ENCODE measurements around the gene ZNF749.
"Not testable (repeated sequence)": the region's sequence is repeated elsewhere in the genome, so short reads cannot be mapped to it uniquely, and the experiment has no call there.

Gene ZNF749

DNA sequence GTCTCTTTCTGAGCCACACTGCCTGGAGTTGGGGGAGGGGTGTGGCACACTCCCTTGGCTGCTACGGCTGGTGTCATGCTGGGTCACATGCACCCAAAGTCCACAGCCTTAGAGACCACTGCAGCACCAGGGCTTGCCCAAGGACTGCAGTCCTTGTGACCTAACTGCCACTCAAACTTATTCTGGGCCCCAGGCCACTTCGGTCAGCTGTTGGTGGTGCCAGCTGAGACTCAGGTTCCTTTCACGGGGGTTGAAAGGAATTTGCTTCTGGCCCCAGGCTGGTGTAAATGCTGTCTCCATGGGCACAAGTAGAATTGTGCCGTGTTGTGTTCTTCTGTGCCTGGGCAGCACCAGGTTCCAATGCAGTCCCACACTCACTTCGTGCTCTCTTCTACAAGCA, 31.4 kb downstream of the ZNF749 start:
- no peak for DNase-seq

DNA sequence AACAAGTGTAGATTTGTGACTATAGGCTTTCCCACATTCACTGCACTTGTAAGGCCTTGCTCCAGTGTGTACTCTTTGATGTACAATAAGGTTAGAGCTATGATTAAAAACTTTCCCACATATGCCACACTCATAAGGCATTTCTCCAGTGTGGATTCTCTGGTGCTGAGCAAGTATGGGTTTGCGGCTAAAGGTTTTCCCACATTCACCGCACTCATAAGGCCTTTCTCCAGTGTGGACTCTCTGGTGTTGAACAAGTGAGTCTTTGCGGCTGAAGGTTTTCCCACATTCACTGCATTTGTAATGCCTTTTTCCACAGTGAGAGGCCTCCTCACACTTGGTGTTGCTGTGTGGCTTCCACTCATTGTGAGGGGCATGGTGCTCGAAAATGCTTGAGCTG, 38.5 kb downstream of the ZNF749 start:
- no peak for DNase-seq

DNA sequence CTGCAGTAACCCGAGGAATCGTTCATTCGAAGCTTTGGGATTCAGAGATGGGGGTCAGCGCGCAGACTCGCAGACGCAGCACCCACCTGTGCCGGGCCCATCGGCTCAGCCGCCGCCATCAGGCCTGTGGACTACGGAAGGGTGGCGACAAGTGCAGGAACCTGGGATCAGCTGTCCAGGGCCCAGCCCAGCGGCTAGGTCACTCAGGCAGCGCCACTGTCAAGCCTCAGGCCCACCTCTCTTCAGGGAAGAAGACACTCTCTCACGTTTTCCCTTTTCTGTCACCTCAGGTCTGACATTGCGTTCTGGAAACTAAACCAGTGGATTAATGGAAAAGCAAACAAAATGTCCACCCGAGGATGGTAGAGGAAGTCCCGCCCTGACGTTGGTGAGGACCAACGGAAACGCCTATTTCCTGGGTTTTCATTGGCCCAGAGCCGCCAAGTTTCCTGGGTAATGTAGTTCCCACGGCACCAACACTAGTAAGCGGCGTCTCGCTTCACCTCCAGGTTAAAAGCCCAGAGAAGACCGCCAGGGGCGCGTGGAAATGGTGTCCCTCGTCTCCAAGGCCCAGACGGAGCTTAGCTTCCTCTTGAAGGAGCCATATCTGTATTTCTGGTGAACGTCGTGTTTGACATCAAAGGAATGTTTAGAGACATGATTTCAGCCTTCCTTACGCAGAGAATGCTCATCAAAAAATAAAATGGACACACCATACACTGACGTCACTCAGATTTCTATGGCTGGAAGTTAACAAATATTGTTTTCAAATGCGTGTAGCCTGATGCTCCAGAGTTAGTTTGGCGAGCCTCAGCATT, 42.3 kb downstream of the ZNF749 start, which contains the start of gene ZNF772:
TSS of gene ZNF772 (minus strand) at position 376 of the 818 bp plus-strand sequence. CDS start at position 119, 257 bp downstream.
- peak; percentile 91 for DNase-seq

- peak; percentile 93 for DNase-seq
These were observed 52.6 kb downstream of the ZNF749 start, which contains the start of gene ZNF419 for GRCh38 chr19:57487477-57488298. TSS of gene ZNF419 (plus strand) at chr19:57487750. CDS start at chr19:57487951, 201 bp downstream.

DNA sequence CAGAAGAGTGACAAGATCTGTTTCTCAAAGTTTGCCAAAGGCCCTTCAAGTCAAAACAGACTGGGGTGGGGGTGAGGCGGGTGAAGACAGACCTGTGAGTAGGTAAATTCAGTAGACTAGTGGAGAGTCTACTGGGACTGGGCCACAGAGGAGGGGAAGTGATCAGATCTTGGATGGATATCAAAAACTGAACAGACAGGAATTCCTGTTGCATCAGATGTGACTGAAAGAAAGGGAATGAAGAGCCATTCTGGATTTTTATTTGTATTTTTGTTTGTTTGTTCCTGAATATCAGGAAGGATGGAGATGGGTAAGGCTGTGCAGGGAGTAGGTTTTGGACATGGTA, 53.1 kb downstream of the ZNF749 start:
- DNase-seq: not testable (repeated sequence)
